PFSK-1 (cell line): ENCODE measurements around the gene CNGA2.

Experiments
- POLR2AphosphoS5 ChIP-seq: IDR thresholded peaks from 2 replicates; pipeline ENCODE4 v1.6.1; 2012; ENCODE audit warnings: low read depth, mild to moderate bottlenecking, control low read depth, low read length, moderate library complexity
- TAF1 ChIP-seq: IDR thresholded peaks from 2 replicates; pipeline ENCODE4 v1.6.1; 2012; ENCODE audit warnings: low read length, control low read depth, borderline replicate concordance; ENCODE audit not compliant: insufficient read depth
- TF ChIP-seq, protein P1 (sequence below), 2 experiments: IDR thresholded peaks; 2 replicates each; pipeline versions ENCODE4 v1.6.1 to v1.8.0; 2011 to 2012; ENCODE audit warnings: low read depth in 2 of 2, low read length in 2 of 2, control low read depth in 1 of 2, inconsistent platforms in 1 of 2, mild to moderate bottlenecking in 1 of 2, moderate library complexity in 1 of 2; ENCODE audit not compliant: insufficient read depth in 1 of 2

DNA sequence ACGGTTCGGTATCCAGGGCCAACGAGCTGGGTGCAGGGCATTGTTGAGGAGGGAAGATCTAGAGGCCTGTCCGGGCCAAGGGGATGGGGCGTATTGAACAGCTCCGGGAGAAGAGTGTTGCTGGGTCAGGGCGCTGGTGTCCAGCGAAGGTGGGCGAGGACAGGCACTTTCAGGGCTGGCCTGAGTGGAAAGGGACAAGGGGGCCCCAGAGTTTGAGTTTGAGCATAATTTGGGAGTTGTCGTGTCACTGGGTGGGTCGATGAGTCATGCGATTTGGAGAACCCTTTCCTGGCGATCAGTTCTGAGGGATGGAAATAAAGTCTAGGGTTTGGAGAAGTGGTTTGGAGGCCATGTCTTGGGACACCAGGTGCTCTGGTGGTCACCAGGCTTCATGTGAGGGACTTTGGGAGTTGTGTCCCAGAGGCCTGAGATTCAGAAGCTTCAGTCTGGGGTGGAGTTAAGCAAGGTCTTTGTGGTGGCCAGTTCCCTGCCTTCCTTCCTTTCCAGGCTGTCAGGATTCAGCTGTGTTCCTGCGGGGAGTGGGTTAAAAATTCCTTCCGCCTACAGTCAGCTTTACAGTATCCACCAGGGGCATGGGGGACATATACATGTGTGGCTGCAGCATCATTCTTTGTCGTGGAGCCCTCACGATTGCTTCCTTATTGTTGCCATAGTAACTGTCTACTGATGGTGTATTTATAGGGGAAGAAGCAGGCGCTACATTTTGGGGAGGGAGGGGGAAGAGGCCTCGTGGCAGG lies 38.8 kb upstream of the CNGA2 start:
- TF ChIP-seq, protein P1, sequence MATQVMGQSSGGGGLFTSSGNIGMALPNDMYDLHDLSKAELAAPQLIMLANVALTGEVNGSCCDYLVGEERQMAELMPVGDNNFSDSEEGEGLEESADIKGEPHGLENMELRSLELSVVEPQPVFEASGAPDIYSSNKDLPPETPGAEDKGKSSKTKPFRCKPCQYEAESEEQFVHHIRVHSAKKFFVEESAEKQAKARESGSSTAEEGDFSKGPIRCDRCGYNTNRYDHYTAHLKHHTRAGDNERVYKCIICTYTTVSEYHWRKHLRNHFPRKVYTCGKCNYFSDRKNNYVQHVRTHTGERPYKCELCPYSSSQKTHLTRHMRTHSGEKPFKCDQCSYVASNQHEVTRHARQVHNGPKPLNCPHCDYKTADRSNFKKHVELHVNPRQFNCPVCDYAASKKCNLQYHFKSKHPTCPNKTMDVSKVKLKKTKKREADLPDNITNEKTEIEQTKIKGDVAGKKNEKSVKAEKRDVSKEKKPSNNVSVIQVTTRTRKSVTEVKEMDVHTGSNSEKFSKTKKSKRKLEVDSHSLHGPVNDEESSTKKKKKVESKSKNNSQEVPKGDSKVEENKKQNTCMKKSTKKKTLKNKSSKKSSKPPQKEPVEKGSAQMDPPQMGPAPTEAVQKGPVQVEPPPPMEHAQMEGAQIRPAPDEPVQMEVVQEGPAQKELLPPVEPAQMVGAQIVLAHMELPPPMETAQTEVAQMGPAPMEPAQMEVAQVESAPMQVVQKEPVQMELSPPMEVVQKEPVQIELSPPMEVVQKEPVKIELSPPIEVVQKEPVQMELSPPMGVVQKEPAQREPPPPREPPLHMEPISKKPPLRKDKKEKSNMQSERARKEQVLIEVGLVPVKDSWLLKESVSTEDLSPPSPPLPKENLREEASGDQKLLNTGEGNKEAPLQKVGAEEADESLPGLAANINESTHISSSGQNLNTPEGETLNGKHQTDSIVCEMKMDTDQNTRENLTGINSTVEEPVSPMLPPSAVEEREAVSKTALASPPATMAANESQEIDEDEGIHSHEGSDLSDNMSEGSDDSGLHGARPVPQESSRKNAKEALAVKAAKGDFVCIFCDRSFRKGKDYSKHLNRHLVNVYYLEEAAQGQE (IDR thresholded peaks at IDR 0.05; ENCODE audit: insufficient read depth in 1 of 2, low read depth in 2 of 2, low read length in 2 of 2) = no peak
- TF ChIP-seq POLR2AphosphoS5 (no peak), TAF1 (no peak)
